ENCODE measurements around the gene MPC2. TPM values are rescaled to one million over a fixed set of nuclear protein-coding genes. Genes with fewer than 3 reads are reported as not detected.

The MPC2 gene
- polyA plus RNA-seq, 1 donor (not counting 4 experiments of a cell fraction or from before 2014, with no cell fraction given): 61.6 TPM

- peaks cover 4 to 5% of the 10 kb centered on the region in 2 experiments for H3K36me3 ChIP-seq (ENCODE audit: control insufficient read depth in 2 of 2, extremely low read depth in 1 of 2, insufficient read depth in 2 of 2, low read length in 2 of 2)
- H3K27me3 ChIP-seq (ENCODE audit: control insufficient read depth, extremely low read depth, insufficient read depth, low read length): no peaks in the 10 kb centered on the region
- H4K20me1 ChIP-seq (ENCODE audit: control insufficient read depth, extremely low read depth, insufficient read depth, low read length): no peaks in the 10 kb centered on the region
- no peak overlapping the region for H3K9ac ChIP-seq (ENCODE audit: control insufficient read depth, extremely low read depth, insufficient read depth, low read length)
- no peaks in the 10 kb centered on the region for H3K9me1 ChIP-seq (ENCODE audit: control insufficient read depth, extremely low read depth, insufficient read depth, low read length)
- no peak for TF ChIP-seq EZH2 (IDR thresholded peaks at IDR 0.05; ENCODE audit: low read length)
- no peak overlapping the region for H3K27ac ChIP-seq (ENCODE audit: control insufficient read depth, insufficient read depth, low read length)
- dilution Hi-C loops (cut with MboI; ENCODE audit: extremely low pct_ligation_motif_present, low sequenced_read_pairs): no loop called here
- no peak overlapping the region for H2AFZ ChIP-seq (ENCODE audit: control insufficient read depth, low read length)
- H3K4me2 ChIP-seq (ENCODE audit: control insufficient read depth, extremely low read depth, insufficient read depth, low read depth, low read length): no peak overlapping the region
- no peak for DNase-seq (ENCODE audit: low read depth, low spot score)
- H3K9me3 ChIP-seq (ENCODE audit: control insufficient read depth, low read depth, low read length): no peaks in the 10 kb centered on the region
- no peak overlapping the region for H3K4me3 ChIP-seq (ENCODE audit: control insufficient read depth in 2 of 3, extremely low read depth in 1 of 3, insufficient read depth in 2 of 3, low read depth in 1 of 3, low read length in 3 of 3)
- FAIRE-seq: no peak
- peaks cover 34% of the 10 kb centered on the region for H3K79me2 ChIP-seq (ENCODE audit: control insufficient read depth, insufficient read depth, low read length)
- no peaks in the 10 kb centered on the region for H3K4me1 ChIP-seq (ENCODE audit: control insufficient read depth, extremely low read depth, insufficient read depth, low read length)
These were observed 29.2 kb upstream of the MPC2 start for GRCh38 chr1:167966050-167966449.

- H3K9ac ChIP-seq (ENCODE audit: control insufficient read depth, extremely low read depth, insufficient read depth, low read length): no peak overlapping the region
- no peaks in the 10 kb centered on the region for H3K9me1 ChIP-seq (ENCODE audit: control insufficient read depth, extremely low read depth, insufficient read depth, low read length)
- H3K27ac ChIP-seq (ENCODE audit: control insufficient read depth, insufficient read depth, low read length): no peak overlapping the region
- H3K36me3 ChIP-seq (ENCODE audit: control insufficient read depth in 2 of 2, extremely low read depth in 1 of 2, insufficient read depth in 2 of 2, low read length in 2 of 2): peaks cover 4 to 5% of the 10 kb centered on the region in 2 experiments
- FAIRE-seq (no peak), DNase-seq (ENCODE audit: low read depth, low spot score) (no peak)
- H3K4me2 ChIP-seq (ENCODE audit: control insufficient read depth, extremely low read depth, insufficient read depth, low read depth, low read length): no peak overlapping the region
- H2AFZ ChIP-seq (ENCODE audit: control insufficient read depth, low read length): no peak overlapping the region
- dilution Hi-C loops (cut with MboI; ENCODE audit: extremely low pct_ligation_motif_present, low sequenced_read_pairs): no loop called here
- no peaks in the 10 kb centered on the region for H3K27me3 ChIP-seq (ENCODE audit: control insufficient read depth, extremely low read depth, insufficient read depth, low read length)
- TF ChIP-seq CTCF (optimal IDR thresholded peaks at IDR 0.05 in 1 of 3, IDR thresholded peaks at IDR 0.05 in 1 of 3, conservative IDR thresholded peaks at IDR 0.05 in 1 of 3; ENCODE audit: extremely low read depth in 1 of 3, insufficient read depth in 2 of 3, low read length in 3 of 3) (no peak), EZH2 (IDR thresholded peaks at IDR 0.05; ENCODE audit: low read length) (no peak)
- H3K79me2 ChIP-seq (ENCODE audit: control insufficient read depth, insufficient read depth, low read length): peaks cover 45% of the 10 kb centered on the region
- H4K20me1 ChIP-seq (ENCODE audit: control insufficient read depth, extremely low read depth, insufficient read depth, low read length): no peaks in the 10 kb centered on the region
- no peak overlapping the region for H3K4me3 ChIP-seq (ENCODE audit: control insufficient read depth in 2 of 3, extremely low read depth in 1 of 3, insufficient read depth in 2 of 3, low read depth in 1 of 3, low read length in 3 of 3)
- no peaks in the 10 kb centered on the region for H3K9me3 ChIP-seq (ENCODE audit: control insufficient read depth, low read depth, low read length)
- no peaks in the 10 kb centered on the region for H3K4me1 ChIP-seq (ENCODE audit: control insufficient read depth, extremely low read depth, insufficient read depth, low read length)
These were observed 27.8 kb upstream of the MPC2 start for GRCh38 chr1:167964646-167965045.

- H3K9me1 ChIP-seq (ENCODE audit: control insufficient read depth, extremely low read depth, insufficient read depth, low read length): no peaks in the 10 kb centered on the region
- DNase-seq (ENCODE audit: low read depth, low spot score) (no peak), FAIRE-seq (no peak)
- no peak for TF ChIP-seq CTCF (optimal IDR thresholded peaks at IDR 0.05 in 1 of 3, IDR thresholded peaks at IDR 0.05 in 1 of 3, conservative IDR thresholded peaks at IDR 0.05 in 1 of 3; ENCODE audit: extremely low read depth in 1 of 3, insufficient read depth in 2 of 3, low read length in 3 of 3)
- TF ChIP-seq EZH2 (IDR thresholded peaks at IDR 0.05; ENCODE audit: low read length): no peak
- H3K9ac ChIP-seq (ENCODE audit: control insufficient read depth, extremely low read depth, insufficient read depth, low read length): no peak overlapping the region
- H3K36me3 ChIP-seq (ENCODE audit: control insufficient read depth in 2 of 2, extremely low read depth in 1 of 2, insufficient read depth in 2 of 2, low read length in 2 of 2): peaks cover 0 to 4% of the 10 kb centered on the region in 2 experiments
- peaks cover 59% of the 10 kb centered on the region for H3K79me2 ChIP-seq (ENCODE audit: control insufficient read depth, insufficient read depth, low read length)
- no peak overlapping the region for H3K4me2 ChIP-seq (ENCODE audit: control insufficient read depth, extremely low read depth, insufficient read depth, low read depth, low read length)
- H3K27me3 ChIP-seq (ENCODE audit: control insufficient read depth, extremely low read depth, insufficient read depth, low read length): no peaks in the 10 kb centered on the region
- H3K4me1 ChIP-seq (ENCODE audit: control insufficient read depth, extremely low read depth, insufficient read depth, low read length): peaks cover 5% of the 10 kb centered on the region
- no peak overlapping the region for H3K4me3 ChIP-seq (ENCODE audit: control insufficient read depth in 2 of 3, extremely low read depth in 1 of 3, insufficient read depth in 2 of 3, low read depth in 1 of 3, low read length in 3 of 3)
- H4K20me1 ChIP-seq (ENCODE audit: control insufficient read depth, extremely low read depth, insufficient read depth, low read length): no peaks in the 10 kb centered on the region
- no peaks in the 10 kb centered on the region for H3K9me3 ChIP-seq (ENCODE audit: control insufficient read depth, low read depth, low read length)
- no peak overlapping the region for H2AFZ ChIP-seq (ENCODE audit: control insufficient read depth, low read length)
- dilution Hi-C loops (cut with MboI; ENCODE audit: extremely low pct_ligation_motif_present, low sequenced_read_pairs): no loop called here
- no peak overlapping the region for H3K27ac ChIP-seq (ENCODE audit: control insufficient read depth, insufficient read depth, low read length)
These were observed 20.8 kb upstream of the MPC2 start for GRCh38 chr1:167957710-167958109.
